T-helper 22 cell (primary cell): ENCODE measurements around the gene KCNH5.

Experiments
- DNase-seq: peaks from one replicate; pipeline ENCODE4 v3.0.0-alpha.2; 2020; ENCODE audit warnings: low read depth

The KCNH5 gene

GRCh38 chr14:62673014-62673755 is 372.1 kb downstream of the KCNH5 start:
- no peak for DNase-seq

GRCh38 chr14:62670526-62670925 is 374.7 kb downstream of the KCNH5 start:
- DNase-seq, result no peak

GRCh38 chr14:62667421-62667914 is 377.8 kb downstream of the KCNH5 start:
- DNase-seq, result no peak

GRCh38 chr14:62665286-62665685 is 380.0 kb downstream of the KCNH5 start:
- DNase-seq, result no peak

- DNase-seq, result no peak
These were observed 381.8 kb downstream of the KCNH5 start for GRCh38 chr14:62663456-62663821.

GRCh38 chr14:62662811-62663455 is 382.3 kb downstream of the KCNH5 start:
- no peak for DNase-seq

- no peak for DNase-seq
These were observed 383.4 kb downstream of the KCNH5 start for GRCh38 chr14:62661818-62662217.

GRCh38 chr14:62658631-62659030 is 386.6 kb downstream of the KCNH5 start:
- DNase-seq, result no peak

- no peak for DNase-seq
These were observed 387.9 kb downstream of the KCNH5 start for GRCh38 chr14:62657376-62657775.

- no peak for DNase-seq
These were observed 390.1 kb downstream of the KCNH5 start for GRCh38 chr14:62655166-62655565.

- DNase-seq, result no peak
These were observed 390.6 kb downstream of the KCNH5 start for GRCh38 chr14:62654641-62655040.
